Gastroesophageal sphincter (tissue), 4 donors: ENCODE measurements around the gene HMGN1. TPM values are rescaled to one million over a fixed set of nuclear protein-coding genes. Genes with fewer than 3 reads are reported as not detected.

Experiments
- ATAC-seq: fragments of 150-250 bp; one replicate; pipeline ENCODE4 v1.9.1; 2016; ENCODE audit warnings: mild to moderate bottlenecking, moderate library complexity
- H3K27ac ChIP-seq, 4 donors: fragments of 200-600 bp; sonication (generic) in 3 of 4; 1 replicate in 3 of 4; 2 replicates in 1 of 4; pipeline ENCODE4 v1.5.1; 2016 to 2019
- H3K27me3 ChIP-seq: fragments of 200-600 bp; sonication (generic); one replicate; pipeline ENCODE4 v1.5.1; 2019
- H3K36me3 ChIP-seq, 2 donors: fragments of 200-600 bp; sonication (generic); one replicate each; pipeline ENCODE4 v1.5.1; 2019; ENCODE audit warnings: control low read depth in 1 of 2
- H3K4me1 ChIP-seq, 3 donors: fragments of 200-600 bp; sonication (generic); 1 replicate in 2 of 3; 2 replicates in 1 of 3; pipeline ENCODE4 v1.5.1; 2016 to 2019; ENCODE audit warnings: control low read depth in 2 of 3
- H3K4me3 ChIP-seq, 2 donors: fragments of 200-600 bp; sonication (generic); one replicate each; pipeline ENCODE4 v1.5.1; 2019; ENCODE audit warnings: mild to moderate bottlenecking in 1 of 2, moderate library complexity in 1 of 2
- H3K9me3 ChIP-seq, 3 donors: fragments of 200-600 bp; sonication (generic); one replicate each; pipeline ENCODE4 v1.5.1; 2017 to 2019; ENCODE audit warnings: control low read depth in 2 of 3
- CTCF ChIP-seq, 4 experiments: fragments of 200-600 bp in 2 of 4; fragments of 450-650 bp in 2 of 4; sonication (generic) in 1 of 4; IDR thresholded peaks; one replicate each; pipeline ENCODE4 v1.5.1; 2017 to 2019; ENCODE audit warnings: antibody characterized with exemption in 4 of 4, mild to moderate bottlenecking in 2 of 4, moderate library complexity in 2 of 4
- EP300 ChIP-seq: sonication (generic); formaldehyde crosslinking; IDR thresholded peaks from one replicate; pipeline ENCODE4 v1.6.1; 2017; ENCODE audit warnings: antibody characterized with exemption, mild to moderate bottlenecking
- POLR2A ChIP-seq, 2 donors: fragments of 450-650 bp; IDR thresholded peaks; one replicate each; pipeline ENCODE4 v1.6.1; 2017; ENCODE audit warnings: antibody characterized with exemption in 2 of 2, mild to moderate bottlenecking in 2 of 2, moderate library complexity in 1 of 2
- POLR2AphosphoS5 ChIP-seq: sonication (generic); formaldehyde crosslinking; IDR thresholded peaks from one replicate; pipeline ENCODE4 v1.6.1; 2017; ENCODE audit warnings: antibody characterized with exemption
- WGBS, 2 donors: methylation state at CpG; one replicate each; pipeline ENCODE4 v1.1.5; 2018; ENCODE audit warnings: low coverage in 1 of 2; 5-methylcytosine and 5-hydroxymethylcytosine counted together
- total RNA-seq, 4 donors: library from RNA; depleted of rRNA; stranded (reverse); fragments of >200 nt; gene quantifications; one replicate each; pipeline ENCODE4 v1.1.0, GENCODE V29; 2016

The HMGN1 gene
- total RNA-seq, 4 donors from 2014 or later: 69.0 to 117 (median 80.8) TPM

GRCh38 chr21:39340687-39341086, 8.2 kb downstream of the HMGN1 start:
- Histone ChIP-seq H3K36me3 (peaks cover 0 to 28% of the 10 kb centered on the region in 2 donors), H3K4me1 (peaks cover 0 to 25% (median 0%) of the 10 kb centered on the region in 3 donors), H3K9me3 (no peaks in the 10 kb centered on the region), H3K4me3 (no peak overlapping the region), H3K27me3 (no peaks in the 10 kb centered on the region), H3K27ac (no peak overlapping the region)
- ATAC-seq: no peak
- WGBS, 2 donors: 61 to 83% methylated on average over 5 to 6 of the region's 6 CpGs
- TF ChIP-seq POLR2A (IDR thresholded peaks at IDR 0.05) (no peak), EP300 (no peak), CTCF (IDR thresholded peaks at IDR 0.05) (no peak), POLR2AphosphoS5 (no peak)

DNA sequence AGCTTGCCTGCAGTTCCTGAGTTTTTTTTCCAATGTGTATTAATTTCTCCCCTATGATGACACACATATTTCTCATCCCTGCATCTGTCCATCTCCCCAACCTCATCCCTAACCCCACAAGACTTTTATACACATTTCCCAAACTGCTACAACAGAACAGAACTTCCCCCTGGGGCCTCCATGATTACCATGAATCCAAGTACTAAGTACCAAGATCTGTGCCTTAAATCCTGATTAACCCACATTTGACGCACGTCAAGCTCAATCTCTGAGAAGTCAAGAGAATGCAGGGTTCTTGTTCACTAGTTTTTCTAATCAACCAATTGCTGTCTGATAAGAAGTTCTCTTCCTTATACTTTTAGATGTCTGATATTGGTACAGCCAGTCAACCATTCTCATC, 9.7 kb downstream of the HMGN1 start:
- Histone ChIP-seq H3K27ac (no peak overlapping the region), H3K4me1 (peaks cover 0 to 11% (median 0%) of the 10 kb centered on the region in 3 donors), H3K4me3 (no peak overlapping the region), H3K9me3 (no peaks in the 10 kb centered on the region), H3K36me3 (peaks cover 0 to 28% of the 10 kb centered on the region in 2 donors), H3K27me3 (no peaks in the 10 kb centered on the region)
- no peak for TF ChIP-seq EP300
- no peak for TF ChIP-seq CTCF (IDR thresholded peaks at IDR 0.05)
- no peak for TF ChIP-seq POLR2A (IDR thresholded peaks at IDR 0.05)
- no peak for TF ChIP-seq POLR2AphosphoS5
- WGBS, 2 donors: 95 to 100% methylated on average over 2 of the region's 2 CpGs
- no peak for ATAC-seq

DNA sequence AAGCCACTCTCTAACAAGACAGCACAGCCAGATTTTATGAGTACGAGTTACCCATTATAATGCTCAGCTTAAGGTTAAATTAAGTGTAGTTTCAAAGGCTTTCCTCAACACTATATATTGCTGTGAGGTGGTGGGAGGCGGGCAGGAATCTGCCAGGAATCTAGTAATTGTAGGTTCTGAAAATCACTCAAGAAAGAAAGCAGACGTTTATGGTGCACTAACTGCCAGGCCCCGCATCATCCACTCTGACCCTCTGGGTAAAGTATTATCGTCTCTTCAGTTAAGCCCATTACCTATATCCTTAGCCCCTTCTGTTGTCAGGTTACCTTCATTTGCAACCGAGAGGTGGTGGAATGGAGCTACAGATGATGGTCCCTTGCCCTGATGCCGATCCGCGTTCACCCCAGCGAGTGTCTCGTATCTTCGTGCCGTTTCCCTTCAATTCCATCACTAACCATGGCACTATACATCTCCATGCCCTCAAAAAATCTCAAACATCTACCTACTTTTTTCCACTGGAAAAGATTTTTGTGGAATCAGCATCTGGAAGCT, 12.4 kb downstream of the HMGN1 start:
- no peak for TF ChIP-seq EP300
- TF ChIP-seq POLR2A (IDR thresholded peaks at IDR 0.05): no peak
- TF ChIP-seq POLR2AphosphoS5: no peak
- no peak for TF ChIP-seq CTCF (IDR thresholded peaks at IDR 0.05)
- H3K9me3 ChIP-seq: no peaks in the 10 kb centered on the region
- H3K27me3 ChIP-seq: no peaks in the 10 kb centered on the region
- no peaks in the 10 kb centered on the region for H3K4me1 ChIP-seq
- peaks cover 0 to 9% of the 10 kb centered on the region in 2 donors for H3K36me3 ChIP-seq
- H3K4me3 ChIP-seq: no peak overlapping the region
- no peak for ATAC-seq
- 78 to 87% methylated on average over 9 of the region's 13 CpGs for WGBS, 2 donors
- no peak overlapping the region for H3K27ac ChIP-seq

DNA sequence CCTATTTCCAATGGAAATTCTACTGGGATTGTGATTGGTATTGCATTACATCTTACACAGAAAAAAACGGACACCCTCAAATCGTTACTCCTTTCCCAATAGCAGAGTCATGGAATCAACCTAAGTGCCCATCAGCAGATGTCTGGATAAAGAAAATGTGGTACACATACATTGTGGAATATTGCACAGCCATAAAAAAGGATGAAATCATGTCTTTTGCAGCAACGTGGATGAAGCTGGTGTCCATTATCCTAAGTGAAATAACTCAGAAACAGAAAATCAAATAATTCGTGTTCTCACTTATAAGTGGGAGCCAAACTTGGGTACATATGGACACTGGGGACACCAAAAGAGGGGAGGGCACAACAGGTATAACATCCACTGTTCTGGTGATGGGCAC, 14.3 kb downstream of the HMGN1 start:
- no peak overlapping the region for H3K4me3 ChIP-seq
- H3K27ac ChIP-seq: no peak overlapping the region
- no peaks in the 10 kb centered on the region for H3K27me3 ChIP-seq
- TF ChIP-seq POLR2A (IDR thresholded peaks at IDR 0.05) (no peak), CTCF (IDR thresholded peaks at IDR 0.05) (no peak), POLR2AphosphoS5 (no peak)
- WGBS, 2 donors: 89 to 96% methylated on average over 4 of the region's 4 CpGs
- no peaks in the 10 kb centered on the region for H3K36me3 ChIP-seq
- ATAC-seq: no peak
- no peaks in the 10 kb centered on the region for H3K4me1 ChIP-seq
- H3K9me3 ChIP-seq: no peaks in the 10 kb centered on the region

- H3K27ac ChIP-seq: no peak overlapping the region
- no peak for ATAC-seq
- no peaks in the 10 kb centered on the region for H3K4me1 ChIP-seq
- H3K36me3 ChIP-seq: no peaks in the 10 kb centered on the region
- TF ChIP-seq EP300 (no peak), CTCF (IDR thresholded peaks at IDR 0.05) (no peak), POLR2A (IDR thresholded peaks at IDR 0.05) (no peak), POLR2AphosphoS5 (no peak)
- H3K4me3 ChIP-seq: no peak overlapping the region
- H3K27me3 ChIP-seq: no peaks in the 10 kb centered on the region
- H3K9me3 ChIP-seq: no peaks in the 10 kb centered on the region
- 66 to 82% methylated on average over 4 to 8 of the region's 8 CpGs for WGBS, 2 donors
Measured at GRCh38 chr21:39332175-39332574, 16.7 kb downstream of the HMGN1 start.
